Activated naive CD4-positive, alpha-beta T cell treated with anti-CD3 and anti-CD28 coated beads, Interleukin-2, amount 50 U/mL, for 24 hours (primary cell): Measurements from ENCODE around the gene TRIM71.

Source experiments
- H3K27ac Mint-ChIP-seq: one replicate; pipeline ENCODE4 v1.8.0; 2021; ENCODE audit warnings: mild to moderate bottlenecking, mixed read lengths
- H3K27me3 Mint-ChIP-seq: one replicate; pipeline ENCODE4 v1.8.0; 2021; ENCODE audit warnings: mixed read lengths
- H3K36me3 Mint-ChIP-seq: one replicate; pipeline ENCODE4 v1.8.0; 2021; ENCODE audit warnings: mixed read lengths
- H3K4me1 Mint-ChIP-seq: one replicate; pipeline ENCODE4 v1.8.0; 2021; ENCODE audit warnings: mixed read lengths
- H3K4me3 Mint-ChIP-seq: one replicate; pipeline ENCODE4 v1.8.0; 2021; ENCODE audit warnings: mild to moderate bottlenecking, mixed read lengths
- H3K9me3 Mint-ChIP-seq: one replicate; pipeline ENCODE4 v1.8.0; 2021; ENCODE audit warnings: mixed read lengths

Gene TRIM71

GRCh38 chr3:32865383-32865782 lies 47.6 kb downstream of the TRIM71 start:
- Mint-ChIP-seq H3K36me3 (no peaks in the 10 kb centered on the region), H3K27me3 (no peaks in the 10 kb centered on the region)

GRCh38 chr3:32866533-32866932 lies 48.7 kb downstream of the TRIM71 start:
- Mint-ChIP-seq H3K4me3 (no peak overlapping the region), H3K4me1 (no peaks in the 10 kb centered on the region), H3K36me3 (no peaks in the 10 kb centered on the region), H3K27ac (no peak overlapping the region), H3K27me3 (no peaks in the 10 kb centered on the region), H3K9me3 (no peaks in the 10 kb centered on the region)

More at GRCh38 chr3:32865383-32865782, 47.6 kb downstream of the TRIM71 start:
- Mint-ChIP-seq H3K4me3 (no peak overlapping the region), H3K9me3 (no peaks in the 10 kb centered on the region), H3K27ac (no peak overlapping the region), H3K4me1 (no peaks in the 10 kb centered on the region)

- H3K4me3 Mint-ChIP-seq = no peak overlapping the region
- no peaks in the 10 kb centered on the region for H3K9me3 Mint-ChIP-seq
- no peaks in the 10 kb centered on the region for H3K27me3 Mint-ChIP-seq
- no peaks in the 10 kb centered on the region for H3K4me1 Mint-ChIP-seq
- no peaks in the 10 kb centered on the region for H3K36me3 Mint-ChIP-seq
- H3K27ac Mint-ChIP-seq = no peak overlapping the region
These were observed 50.2 kb downstream of the TRIM71 start for GRCh38 chr3:32867954-32868353.

- Mint-ChIP-seq H3K27ac (no peak overlapping the region), H3K4me1 (no peaks in the 10 kb centered on the region), H3K27me3 (no peaks in the 10 kb centered on the region), H3K9me3 (no peaks in the 10 kb centered on the region), H3K36me3 (no peaks in the 10 kb centered on the region), H3K4me3 (no peak overlapping the region)
These were observed 51.1 kb downstream of the TRIM71 start for GRCh38 chr3:32868719-32869512.

- Mint-ChIP-seq H3K4me1 (no peaks in the 10 kb centered on the region), H3K4me3 (no peak overlapping the region), H3K9me3 (no peaks in the 10 kb centered on the region), H3K27ac (no peak overlapping the region), H3K36me3 (no peaks in the 10 kb centered on the region), H3K27me3 (no peaks in the 10 kb centered on the region)
These were observed 51.8 kb downstream of the TRIM71 start for GRCh38 chr3:32869513-32870047.

GRCh38 chr3:32870373-32871095 lies 52.7 kb downstream of the TRIM71 start:
- H3K36me3 Mint-ChIP-seq = no peaks in the 10 kb centered on the region
- H3K4me3 Mint-ChIP-seq = no peak overlapping the region
- H3K27ac Mint-ChIP-seq = no peak overlapping the region
- no peaks in the 10 kb centered on the region for H3K27me3 Mint-ChIP-seq
- no peaks in the 10 kb centered on the region for H3K4me1 Mint-ChIP-seq
- no peaks in the 10 kb centered on the region for H3K9me3 Mint-ChIP-seq

GRCh38 chr3:32871273-32871672 lies 53.5 kb downstream of the TRIM71 start:
- H3K27me3 Mint-ChIP-seq = no peaks in the 10 kb centered on the region
- no peaks in the 10 kb centered on the region for H3K36me3 Mint-ChIP-seq
- no peak overlapping the region for H3K27ac Mint-ChIP-seq
- H3K9me3 Mint-ChIP-seq = no peaks in the 10 kb centered on the region
- H3K4me1 Mint-ChIP-seq = no peaks in the 10 kb centered on the region
- H3K4me3 Mint-ChIP-seq = no peak overlapping the region

- Mint-ChIP-seq H3K4me3 (no peak overlapping the region), H3K36me3 (no peaks in the 10 kb centered on the region), H3K9me3 (no peaks in the 10 kb centered on the region), H3K4me1 (no peaks in the 10 kb centered on the region), H3K27me3 (no peaks in the 10 kb centered on the region), H3K27ac (no peak overlapping the region)
These were observed 54.9 kb downstream of the TRIM71 start for GRCh38 chr3:32872487-32873382.

GRCh38 chr3:32873531-32874130 lies 55.8 kb downstream of the TRIM71 start:
- H3K4me3 Mint-ChIP-seq = no peak overlapping the region
- H3K4me1 Mint-ChIP-seq = no peaks in the 10 kb centered on the region
- H3K36me3 Mint-ChIP-seq = no peaks in the 10 kb centered on the region
- H3K9me3 Mint-ChIP-seq = no peaks in the 10 kb centered on the region
- H3K27me3 Mint-ChIP-seq = no peaks in the 10 kb centered on the region
- H3K27ac Mint-ChIP-seq = no peak overlapping the region

- H3K9me3 Mint-ChIP-seq = no peaks in the 10 kb centered on the region
- no peaks in the 10 kb centered on the region for H3K36me3 Mint-ChIP-seq
- H3K27ac Mint-ChIP-seq = no peak overlapping the region
- H3K4me3 Mint-ChIP-seq = no peak overlapping the region
- H3K4me1 Mint-ChIP-seq = peaks cover 3% of the 10 kb centered on the region
- no peaks in the 10 kb centered on the region for H3K27me3 Mint-ChIP-seq
These were observed 59.1 kb downstream of the TRIM71 start for GRCh38 chr3:32876920-32877319.

GRCh38 chr3:32877598-32877997 lies 59.8 kb downstream of the TRIM71 start:
- no peak overlapping the region for H3K27ac Mint-ChIP-seq
- no peak overlapping the region for H3K4me3 Mint-ChIP-seq

GRCh38 chr3:32880225-32880624 lies 62.4 kb downstream of the TRIM71 start:
- Mint-ChIP-seq H3K27me3 (no peaks in the 10 kb centered on the region), H3K27ac (no peak overlapping the region)

More at GRCh38 chr3:32877598-32877997, 59.8 kb downstream of the TRIM71 start:
- H3K36me3 Mint-ChIP-seq = no peaks in the 10 kb centered on the region
- H3K9me3 Mint-ChIP-seq = no peaks in the 10 kb centered on the region
- no peaks in the 10 kb centered on the region for H3K27me3 Mint-ChIP-seq
- peaks cover 4% of the 10 kb centered on the region for H3K4me1 Mint-ChIP-seq

GRCh38 chr3:32881624-32882023 lies 63.8 kb downstream of the TRIM71 start:
- Mint-ChIP-seq H3K27ac (no peak overlapping the region), H3K36me3 (no peaks in the 10 kb centered on the region), H3K27me3 (no peaks in the 10 kb centered on the region), H3K4me1 (peaks cover 14% of the 10 kb centered on the region), H3K4me3 (no peak overlapping the region), H3K9me3 (no peaks in the 10 kb centered on the region)

More at GRCh38 chr3:32880225-32880624, 62.4 kb downstream of the TRIM71 start:
- Mint-ChIP-seq H3K36me3 (no peaks in the 10 kb centered on the region), H3K4me3 (no peak overlapping the region), H3K4me1 (peaks cover 14% of the 10 kb centered on the region), H3K9me3 (no peaks in the 10 kb centered on the region)

GRCh38 chr3:32882189-32882588 lies 64.4 kb downstream of the TRIM71 start:
- H3K4me3 Mint-ChIP-seq = no peak overlapping the region
- no peak overlapping the region for H3K27ac Mint-ChIP-seq
- H3K9me3 Mint-ChIP-seq = no peaks in the 10 kb centered on the region
- peaks cover 14% of the 10 kb centered on the region for H3K4me1 Mint-ChIP-seq
- H3K36me3 Mint-ChIP-seq = no peaks in the 10 kb centered on the region
- H3K27me3 Mint-ChIP-seq = no peaks in the 10 kb centered on the region

- Mint-ChIP-seq H3K9me3 (no peaks in the 10 kb centered on the region), H3K27me3 (no peaks in the 10 kb centered on the region), H3K36me3 (no peaks in the 10 kb centered on the region), H3K27ac (no peak overlapping the region), H3K4me3 (no peak overlapping the region), H3K4me1 (peaks cover 14% of the 10 kb centered on the region)
These were observed 64.8 kb downstream of the TRIM71 start for GRCh38 chr3:32882603-32883025.
